GM19238 (cell line): Measurements from ENCODE around the gene IRF4.
"Not testable (repeated sequence)": the region's sequence is repeated elsewhere in the genome, so short reads cannot be mapped to it uniquely, and the experiment has no call there.

ENCODE experiments used
- DNase-seq: peaks from one replicate; pipeline ENCODE4 v3.0.0; 2011; ENCODE audit warnings: low spot score; ENCODE audit not compliant: insufficient read length

Gene IRF4

DNA sequence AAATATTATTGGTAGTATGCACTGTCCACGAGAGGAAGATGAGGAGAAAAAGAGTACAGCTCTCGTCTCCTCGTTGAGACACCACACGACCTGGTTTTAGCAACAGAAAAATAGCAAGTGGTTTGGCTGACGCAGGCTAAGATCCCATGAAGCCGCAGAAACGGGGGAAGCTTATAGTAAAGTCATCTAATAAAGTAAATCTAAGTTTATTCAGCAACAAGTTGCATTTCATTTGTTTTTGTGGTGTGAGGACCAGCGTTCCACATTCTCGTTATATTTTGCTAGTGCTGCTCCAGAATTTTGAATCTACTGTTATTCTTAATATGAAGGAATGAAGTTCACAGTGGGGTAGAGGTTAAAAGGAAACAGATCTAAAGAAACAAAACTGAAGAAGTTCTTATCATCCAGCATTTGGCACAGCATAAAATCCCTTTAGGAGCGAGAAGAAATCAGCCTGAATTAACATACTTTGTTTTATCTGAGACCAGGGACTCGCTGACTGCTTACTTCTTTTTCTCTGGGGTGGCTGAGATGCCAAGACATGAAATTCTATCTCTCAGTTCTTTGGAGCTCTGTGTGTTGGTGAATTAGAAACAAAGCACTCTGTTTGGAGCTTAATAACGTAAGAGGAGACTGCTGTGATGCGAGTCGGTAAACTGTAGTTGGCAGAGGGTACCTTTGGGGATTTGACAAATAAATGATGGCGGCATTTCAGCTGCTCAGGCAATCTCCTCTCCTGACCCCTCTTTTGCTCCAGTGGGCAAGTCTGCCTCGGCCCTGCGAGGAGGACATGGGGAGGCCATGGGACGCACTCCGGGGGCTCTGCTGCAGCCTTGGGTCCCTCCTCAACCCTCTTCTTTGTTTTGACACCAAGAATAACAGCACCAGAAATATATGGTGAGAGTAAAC lies 24.9 kb upstream of the IRF4 start:
- no peak for DNase-seq

DNA sequence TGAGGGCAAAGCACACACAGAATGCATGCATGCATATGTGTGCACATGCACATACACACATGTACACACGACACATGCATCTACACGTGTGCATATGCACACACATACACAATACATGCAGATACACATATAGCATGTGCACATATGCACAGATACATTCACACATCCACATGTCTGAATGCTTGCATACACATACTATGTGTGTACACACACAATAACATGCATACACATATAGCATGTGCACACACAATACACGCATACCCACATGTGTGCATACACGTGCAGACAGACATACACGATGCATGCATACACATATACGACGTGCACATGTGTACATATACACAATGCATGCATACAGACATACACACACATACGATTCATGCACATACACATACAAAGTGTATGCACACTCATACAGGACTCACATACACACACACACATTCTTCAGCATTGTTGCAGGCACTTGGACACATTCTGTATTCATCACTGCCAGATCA lies 24.2 kb upstream of the IRF4 start:
- no peak for DNase-seq

DNA sequence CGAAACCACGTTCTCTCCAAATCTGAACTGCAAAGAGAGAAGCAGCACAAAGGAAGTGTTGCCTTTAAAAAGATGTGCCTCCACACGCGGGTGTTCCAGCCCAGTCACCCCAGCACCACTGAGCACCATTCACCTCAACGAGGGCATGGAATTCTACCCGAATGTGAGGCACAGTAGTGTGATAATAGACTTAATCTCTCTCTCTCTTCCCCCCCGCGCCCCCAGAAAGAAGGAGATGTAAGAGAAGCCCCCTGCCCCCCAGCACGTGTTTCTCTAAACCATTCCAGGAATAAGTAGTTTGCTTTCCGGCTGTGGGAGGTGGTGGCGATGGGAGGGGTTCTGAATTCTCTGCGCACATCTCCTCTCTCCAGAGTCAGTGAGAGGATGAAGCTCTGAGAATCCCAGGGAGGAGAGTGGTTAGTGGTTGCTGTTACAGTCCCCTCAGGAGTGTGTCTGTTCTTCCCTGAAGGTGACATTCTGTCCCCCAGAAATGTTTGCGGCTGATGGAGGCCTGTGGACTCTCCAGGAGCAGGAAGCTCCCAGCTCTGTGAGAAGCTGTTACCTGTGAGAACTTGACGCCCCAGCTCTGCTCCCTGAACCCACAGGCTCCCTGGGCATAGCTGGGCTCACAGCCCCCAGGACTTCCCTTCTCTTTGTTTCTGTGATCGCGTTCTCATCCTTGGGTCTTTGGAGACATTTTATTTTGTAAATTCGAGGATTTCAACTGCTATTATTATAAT lies 23.5 kb upstream of the IRF4 start:
- no peak for DNase-seq

DNA sequence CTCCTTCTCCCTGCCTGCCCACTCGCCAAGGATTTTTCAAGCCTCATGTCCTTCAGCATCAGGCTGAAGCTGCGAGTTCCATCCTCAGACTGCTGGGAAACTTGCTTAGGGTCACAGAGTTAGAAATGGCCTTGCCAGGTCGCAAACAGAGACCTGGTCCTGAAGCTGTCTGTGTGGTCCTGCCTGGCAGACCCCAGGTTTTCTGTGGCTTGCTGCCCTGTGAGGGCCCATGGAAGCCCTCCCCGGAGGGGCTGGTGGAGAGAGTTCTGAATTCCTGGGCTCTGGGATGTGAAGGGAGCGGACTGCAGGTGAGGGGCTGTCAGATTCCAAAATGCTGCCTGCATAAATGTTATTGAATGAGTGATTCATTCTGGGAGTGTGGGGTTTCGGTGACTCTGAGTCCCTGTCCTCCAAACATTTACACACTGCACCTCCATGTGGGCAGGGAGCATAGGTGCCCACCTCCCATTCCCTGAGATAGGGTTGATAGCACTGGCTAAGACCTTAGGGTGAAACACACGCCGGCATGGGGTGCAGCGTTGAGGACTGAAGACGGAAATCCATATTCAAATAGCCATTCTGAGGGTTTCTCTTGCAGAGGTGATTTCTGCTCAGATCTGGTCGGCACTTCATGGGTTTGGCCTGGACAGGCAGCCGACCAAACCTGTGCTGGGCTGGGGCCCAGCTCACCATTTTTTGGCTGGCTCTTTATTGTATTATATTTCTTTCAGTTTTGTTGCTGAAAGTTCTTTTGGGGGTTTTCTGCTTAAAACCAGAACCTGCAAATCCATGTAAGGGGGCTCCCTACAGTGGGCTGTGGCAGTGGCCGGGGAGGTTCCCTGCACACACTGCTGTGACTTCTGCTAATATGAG lies 21.8 kb upstream of the IRF4 start:
- DNase-seq, result no peak

DNA sequence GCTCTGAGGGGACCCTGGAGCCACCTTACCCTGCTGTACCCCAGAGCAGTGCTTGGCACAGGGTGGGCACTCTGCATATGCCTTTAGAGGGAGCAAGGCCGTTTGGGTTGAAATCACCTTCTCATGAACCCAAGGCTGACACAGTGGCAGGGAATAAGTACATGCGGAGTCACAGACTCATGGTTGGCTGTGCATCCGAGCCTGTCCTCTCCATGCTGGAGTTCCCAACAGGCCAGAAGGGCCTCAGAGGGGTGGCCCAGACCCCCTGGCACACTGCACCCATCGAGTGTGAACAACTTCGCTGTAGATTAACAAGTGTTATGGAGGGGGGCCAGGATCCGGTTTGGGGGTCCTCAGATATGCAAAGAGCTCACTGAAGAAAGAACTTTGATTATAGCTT lies 21.0 kb upstream of the IRF4 start:
- no peak for DNase-seq

DNA sequence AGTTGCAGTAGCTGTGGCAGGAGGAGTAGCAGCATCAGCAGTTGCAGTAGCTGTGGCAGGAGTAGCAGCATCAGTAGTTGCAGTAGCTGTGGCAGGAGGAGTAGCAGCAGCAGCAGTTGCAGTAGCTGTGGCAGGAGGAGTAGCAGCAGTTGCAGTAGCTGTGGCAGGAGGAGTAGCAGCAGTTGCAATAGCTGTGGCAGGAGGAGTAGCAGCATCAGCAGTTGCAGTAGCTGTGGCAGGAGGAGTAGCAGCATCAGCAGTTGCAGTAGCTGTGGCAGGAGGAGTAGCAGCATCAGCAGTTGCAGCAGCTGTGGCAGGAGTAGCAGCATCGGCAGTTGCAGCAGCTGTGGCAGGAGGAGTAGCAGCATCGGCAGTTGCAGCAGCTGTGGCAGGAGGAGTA lies 19.7 kb upstream of the IRF4 start:
- not testable (repeated sequence) for DNase-seq

DNA sequence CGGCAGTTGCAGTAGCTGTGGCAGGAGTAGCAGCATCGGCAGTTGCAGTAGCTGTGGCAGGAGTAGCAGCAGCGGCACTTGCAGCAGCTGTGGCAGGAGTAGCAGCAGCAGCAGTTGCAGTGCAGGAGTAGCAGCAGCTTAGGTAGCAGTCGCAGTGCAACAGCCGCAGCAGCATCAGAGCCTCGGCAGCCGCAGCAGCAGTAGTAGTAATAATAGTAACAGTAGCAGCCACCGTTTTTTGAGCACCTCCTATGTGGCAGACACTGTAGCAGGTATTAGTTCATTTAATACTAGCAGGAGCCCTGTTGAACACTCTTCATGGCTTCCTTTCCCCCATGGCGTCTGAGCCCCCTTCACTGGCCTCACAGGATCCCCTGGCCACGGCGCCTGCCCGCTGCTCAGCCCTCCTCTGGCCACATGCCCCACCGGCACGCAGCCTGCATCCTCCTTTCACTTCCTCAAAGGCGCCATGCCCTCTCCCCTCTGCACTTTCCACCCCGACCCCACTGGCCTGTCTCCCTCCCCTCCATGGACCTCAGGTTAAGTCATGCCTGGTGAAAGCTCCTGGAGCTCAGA lies 19.1 kb upstream of the IRF4 start:
- DNase-seq, result no peak

DNA sequence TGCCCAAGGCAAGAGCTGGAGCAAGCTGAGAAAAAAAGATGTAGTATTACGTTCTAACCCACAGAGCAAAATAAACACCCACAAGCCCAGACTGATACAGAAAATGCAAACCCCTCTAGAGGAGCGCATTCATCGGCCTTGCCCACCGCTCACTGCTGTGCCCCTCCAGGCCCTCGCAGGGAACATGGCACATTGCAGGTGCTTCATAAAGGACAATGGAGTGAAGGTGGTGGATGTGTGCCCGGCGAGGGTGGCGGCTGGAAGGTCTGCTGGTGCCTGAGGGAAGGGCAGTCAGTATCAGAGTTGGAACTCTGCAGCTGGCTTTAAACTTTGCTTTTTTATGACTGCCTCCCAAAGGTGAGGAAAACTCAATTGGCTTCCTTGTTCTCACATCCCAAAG lies 18.5 kb upstream of the IRF4 start:
- no peak for DNase-seq

DNA sequence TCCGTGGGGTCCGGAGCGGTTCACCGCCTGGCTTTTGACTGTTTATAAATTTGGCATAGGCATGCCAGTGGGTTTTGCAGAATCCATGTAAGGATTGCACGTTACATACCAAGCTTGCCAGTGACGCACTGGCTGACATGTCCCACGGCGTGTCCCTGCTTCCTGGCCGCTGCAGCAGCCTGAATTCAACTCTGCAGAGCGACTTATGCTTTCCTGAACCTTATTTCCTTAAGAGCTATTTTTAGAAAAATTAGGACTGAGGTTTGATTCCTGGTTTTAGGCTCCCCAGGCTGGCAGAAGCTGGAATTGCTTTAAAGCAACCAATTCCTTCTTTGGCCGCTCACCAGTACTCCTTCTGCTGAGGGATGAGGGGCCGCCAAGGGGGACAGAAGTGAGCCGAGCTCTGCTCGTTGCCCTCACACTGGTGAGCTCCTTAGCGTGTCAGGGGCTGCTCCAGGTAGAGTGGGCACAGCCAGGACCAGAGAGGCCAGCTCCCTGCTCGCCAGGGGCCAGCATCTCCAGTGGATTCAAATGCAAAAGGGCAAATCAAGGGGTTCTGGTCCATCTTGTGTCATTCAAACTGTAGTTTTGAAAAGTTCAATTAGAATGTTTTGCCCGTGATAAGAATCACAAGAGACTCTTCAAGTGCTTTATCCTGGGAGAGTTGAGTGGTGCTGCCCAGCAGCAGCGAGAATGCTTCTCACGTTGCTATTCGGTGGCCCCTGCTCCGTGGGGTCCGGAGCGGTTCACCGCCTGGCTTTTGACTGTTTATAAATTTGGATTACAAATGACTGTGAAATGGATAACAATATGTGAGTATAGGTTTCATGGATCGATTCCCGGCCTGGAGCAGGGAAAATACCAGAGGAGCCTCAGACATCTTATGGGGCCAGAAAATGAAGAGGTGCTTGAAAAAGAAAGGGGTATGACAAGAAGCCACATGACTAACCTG lies 17.5 kb upstream of the IRF4 start:
- DNase-seq, result no peak

DNA sequence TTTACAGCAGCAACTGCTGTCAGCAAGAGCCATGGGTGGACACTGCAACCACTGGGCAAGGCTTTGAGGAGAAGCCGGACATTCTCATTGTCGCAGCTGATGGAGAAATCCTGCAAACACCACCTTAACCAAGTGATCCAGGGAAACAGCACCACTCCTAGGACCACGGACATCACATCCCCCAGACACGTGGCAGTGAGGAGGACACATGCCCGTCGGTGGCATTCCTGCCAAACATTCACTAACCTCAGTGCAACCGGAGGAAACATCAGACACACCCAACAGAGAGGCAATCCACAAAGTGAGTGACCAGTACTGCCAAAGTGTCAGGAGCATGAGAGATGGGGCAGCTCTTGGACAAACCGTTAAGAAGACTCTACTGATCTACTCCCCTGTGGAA lies 16.6 kb upstream of the IRF4 start:
- no peak for DNase-seq

DNA sequence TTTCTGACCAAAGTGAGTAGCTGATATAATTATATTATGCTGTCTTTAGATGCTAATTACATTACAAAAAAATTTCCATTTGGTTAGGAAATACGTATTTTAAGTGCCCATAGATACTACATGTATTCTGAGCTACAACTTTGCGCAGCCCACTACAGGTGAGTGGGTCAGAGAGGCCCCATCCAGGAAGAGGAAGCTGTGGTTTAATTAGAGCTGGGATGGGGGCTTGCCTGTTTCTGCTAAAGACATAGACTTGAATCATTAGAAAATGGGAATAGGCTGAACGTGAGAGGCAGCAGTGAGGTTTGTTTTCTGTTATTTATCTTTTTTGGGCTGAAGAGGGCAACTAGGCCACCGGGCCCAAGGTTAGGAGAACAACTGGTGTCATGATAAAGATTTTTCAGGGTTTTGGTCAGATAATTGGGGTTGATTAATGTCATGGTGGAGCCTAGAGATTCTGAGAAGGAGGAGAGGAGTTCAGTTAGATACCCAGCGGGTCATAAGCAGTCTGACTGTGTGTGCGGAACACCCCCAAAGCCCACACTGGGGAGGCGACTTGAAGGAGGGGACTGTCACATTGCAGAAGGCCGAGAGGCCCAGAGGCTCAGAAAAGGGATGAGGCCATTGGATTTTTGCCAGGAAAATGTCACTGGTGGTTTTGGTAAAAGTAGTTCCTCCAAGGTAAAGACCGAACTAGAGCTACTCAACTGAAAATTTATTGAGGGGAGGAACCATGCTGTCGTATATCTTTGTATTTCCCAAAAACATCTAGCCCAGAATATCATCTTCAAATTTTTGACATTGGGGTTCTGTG lies 14.5 kb upstream of the IRF4 start:
- no peak for DNase-seq

DNA sequence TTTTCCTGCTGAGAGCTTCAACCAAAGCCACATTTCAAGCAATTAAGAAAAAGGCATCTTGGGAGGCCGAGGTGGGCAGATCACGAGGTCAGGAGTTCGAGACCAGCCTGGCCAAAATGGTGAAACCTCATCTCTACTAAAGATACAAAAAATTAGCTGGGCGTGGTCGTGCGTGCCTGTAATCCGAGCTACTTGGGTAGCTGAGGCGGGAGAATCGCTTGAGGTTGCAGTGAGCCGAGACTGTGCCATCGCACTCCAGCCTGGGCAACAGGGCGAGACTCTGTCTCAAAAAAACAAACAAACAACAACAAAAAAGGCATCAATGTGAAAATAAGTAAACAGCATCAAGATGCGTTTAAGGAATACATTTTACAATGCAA lies 13.9 kb upstream of the IRF4 start:
- not testable (repeated sequence) for DNase-seq

DNA sequence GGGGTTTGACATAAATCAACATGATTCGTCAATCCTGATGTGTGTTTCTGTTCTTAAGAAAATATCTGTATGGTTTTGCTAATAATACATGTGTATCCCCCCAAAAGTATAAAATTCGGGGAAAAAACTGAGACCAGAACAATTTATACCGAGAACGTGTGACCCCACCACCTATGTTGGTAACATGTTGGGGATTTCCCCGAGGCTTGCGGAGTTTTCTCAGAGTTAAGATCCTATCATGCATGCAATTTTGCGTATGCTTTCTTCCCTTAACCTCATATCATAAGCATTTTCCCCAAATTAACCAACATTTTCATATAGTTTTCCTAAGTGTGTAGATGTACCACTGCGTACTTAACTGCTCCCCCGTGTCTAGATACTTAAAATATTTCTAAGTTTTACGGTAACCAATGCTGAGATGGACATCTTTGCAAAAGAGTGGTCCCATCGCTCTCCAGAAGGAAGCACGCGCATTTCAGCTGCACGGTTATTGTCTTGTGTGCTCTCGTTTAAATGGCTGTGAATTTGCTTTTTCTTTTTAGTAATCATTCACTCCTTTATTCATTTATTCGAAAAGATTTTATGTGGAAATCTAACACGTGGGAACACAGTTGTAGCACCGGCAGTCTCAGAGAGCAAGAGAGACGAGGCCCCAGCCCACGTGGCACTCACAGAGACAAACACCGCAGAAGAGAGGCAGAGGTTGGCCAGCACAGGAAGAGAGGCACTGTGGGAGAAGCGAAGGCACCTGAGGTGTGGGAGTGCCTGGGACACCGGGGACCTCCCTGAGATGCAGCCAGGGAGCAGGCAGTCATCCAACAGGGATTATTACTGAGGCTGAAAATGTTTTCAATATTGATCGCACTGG lies 13.2 kb upstream of the IRF4 start:
- no peak for DNase-seq

DNA sequence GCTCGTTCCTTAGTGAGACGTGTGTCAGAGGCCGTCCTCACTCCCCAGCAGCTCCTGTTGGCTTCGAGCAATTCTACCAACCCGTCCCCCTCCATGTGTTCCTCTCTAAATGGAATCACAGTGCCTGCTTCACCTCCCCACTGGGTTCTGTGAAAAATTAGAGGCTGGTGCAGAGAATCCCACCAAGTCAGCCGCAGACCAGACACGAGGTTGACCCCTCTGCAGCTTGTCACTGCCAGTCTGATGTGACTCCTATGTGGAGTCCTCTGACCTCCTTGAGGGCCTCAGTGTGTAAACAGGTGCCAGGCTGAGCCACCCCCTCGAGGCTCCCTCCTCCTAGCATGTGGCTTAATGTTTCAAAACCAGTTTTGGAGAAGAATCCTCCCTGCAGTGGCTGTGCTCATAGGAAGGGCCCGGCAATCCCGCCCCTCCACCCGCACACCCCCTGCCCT lies 12.6 kb upstream of the IRF4 start:
- DNase-seq, result no peak

DNA sequence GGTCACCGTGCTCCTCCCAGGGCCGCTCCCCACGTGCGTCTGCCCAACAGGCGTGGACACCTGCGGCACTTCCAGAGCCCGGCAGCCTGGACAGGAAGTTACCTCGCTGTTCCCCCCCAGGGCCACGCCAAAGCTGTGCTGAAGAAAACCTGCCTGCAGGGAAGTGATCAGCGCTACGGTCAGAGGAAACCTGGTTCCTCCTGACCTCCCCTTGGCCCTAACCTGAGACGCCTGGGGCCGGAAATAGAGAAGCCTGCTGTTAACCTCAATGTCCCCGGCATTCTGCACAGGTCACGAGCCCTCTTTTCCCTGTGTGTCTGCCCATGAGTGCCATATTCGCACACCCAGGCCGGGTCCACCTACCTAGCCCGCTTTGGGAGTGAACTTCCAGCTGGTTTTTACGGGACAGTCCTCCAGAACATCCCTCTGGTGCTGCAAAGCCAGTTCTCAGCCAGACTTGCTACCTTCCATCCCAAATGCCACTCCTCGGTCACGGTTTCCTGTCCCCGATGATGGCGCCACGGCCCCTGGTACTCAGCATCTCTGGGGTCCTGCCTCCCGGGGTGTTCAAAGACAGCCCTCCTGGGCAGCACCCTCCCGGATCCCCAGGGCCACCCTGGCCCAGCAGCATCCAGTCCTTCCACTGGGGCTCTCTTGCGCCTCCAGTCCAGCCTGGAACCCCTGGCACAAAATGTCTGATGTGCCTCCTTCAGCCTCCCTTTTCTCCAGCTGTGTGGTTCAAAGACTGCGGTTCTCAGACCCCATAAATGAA lies 12.0 kb upstream of the IRF4 start:
- no peak for DNase-seq

DNA sequence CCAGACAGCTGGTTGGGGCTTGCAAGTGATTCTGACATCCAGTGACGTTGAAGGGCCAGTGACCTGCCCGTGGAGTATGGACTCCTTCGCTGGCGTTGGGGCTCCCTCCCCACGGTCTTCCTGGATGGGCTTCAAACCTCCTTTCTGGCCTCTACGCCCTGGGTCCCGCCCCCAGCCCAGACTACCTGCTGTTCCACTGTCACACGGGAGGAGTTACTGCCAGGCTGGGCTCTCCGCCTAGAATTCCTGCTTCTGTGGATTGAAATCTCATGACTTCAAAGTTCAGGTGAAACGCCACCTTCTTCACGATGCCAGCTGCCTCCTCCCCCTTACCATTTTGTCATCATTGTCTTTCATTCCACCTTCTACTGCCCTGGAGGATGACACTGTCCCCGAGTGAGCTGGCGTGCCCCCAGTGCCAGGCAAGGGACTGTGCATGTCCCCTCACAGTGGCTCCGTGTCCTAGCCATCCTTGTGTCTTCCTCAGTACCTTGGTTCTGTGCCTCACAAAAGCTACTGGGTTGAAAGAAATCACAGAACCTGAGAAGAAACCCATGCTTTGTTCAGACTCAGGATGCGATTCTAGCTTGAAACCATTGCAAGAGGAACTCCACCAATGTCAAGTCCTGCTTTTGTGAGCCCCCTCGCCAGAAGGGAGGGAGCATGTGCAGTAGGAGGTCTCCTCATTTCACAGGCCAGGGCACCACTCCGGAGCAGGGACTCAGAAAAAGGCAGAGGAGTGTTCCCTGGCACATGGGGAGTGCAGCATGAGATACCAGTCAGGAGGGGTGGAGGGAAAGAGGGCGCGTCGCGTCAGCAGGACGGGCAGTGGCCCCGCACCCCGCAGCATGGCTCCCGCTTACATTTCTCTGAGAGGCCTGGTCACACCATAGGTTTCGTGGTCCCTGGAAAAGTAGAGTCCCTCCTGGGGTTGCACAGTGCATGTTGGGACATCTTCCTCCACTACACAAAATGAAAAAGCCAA lies 11.0 kb upstream of the IRF4 start:
- DNase-seq, result no peak
